ENCODE results near the gene NKTR. TPM values are rescaled to one million over a fixed set of nuclear protein-coding genes. Genes with fewer than 3 reads are reported as not detected.

The NKTR gene
- total and polyA plus RNA-seq, 4 donors = 80.8 to 176 (median 95.2) TPM

GRCh38 chr3:42664438-42664803 lies 63.9 kb downstream of the NKTR start:
- Histone ChIP-seq H3K4me1 (ENCODE audit: control insufficient read depth, insufficient read depth, low read length) (peaks cover 44% of the 10 kb centered on the region), H3K27me3 (ENCODE audit: control insufficient read depth, insufficient read depth, low read length) (no peaks in the 10 kb centered on the region), H3K36me3 (ENCODE audit: control insufficient read depth, insufficient read depth, low read length) (peaks cover 67% of the 10 kb centered on the region), H3K4me3 (ENCODE audit: low read depth, low read length) (no peak overlapping the region), H3K27ac (ENCODE audit: low read depth, low read length) (no peak overlapping the region), H3K9me3 (ENCODE audit: control insufficient read depth, insufficient read depth, low read length) (no peaks in the 10 kb centered on the region)
- no peak for DNase-seq (ENCODE audit: low read depth in 4 of 6, low spot score in 6 of 6)
- WGBS (ENCODE audit: insufficient coverage) = 83% methylated on average over 11 of the region's 19 CpGs

DNA sequence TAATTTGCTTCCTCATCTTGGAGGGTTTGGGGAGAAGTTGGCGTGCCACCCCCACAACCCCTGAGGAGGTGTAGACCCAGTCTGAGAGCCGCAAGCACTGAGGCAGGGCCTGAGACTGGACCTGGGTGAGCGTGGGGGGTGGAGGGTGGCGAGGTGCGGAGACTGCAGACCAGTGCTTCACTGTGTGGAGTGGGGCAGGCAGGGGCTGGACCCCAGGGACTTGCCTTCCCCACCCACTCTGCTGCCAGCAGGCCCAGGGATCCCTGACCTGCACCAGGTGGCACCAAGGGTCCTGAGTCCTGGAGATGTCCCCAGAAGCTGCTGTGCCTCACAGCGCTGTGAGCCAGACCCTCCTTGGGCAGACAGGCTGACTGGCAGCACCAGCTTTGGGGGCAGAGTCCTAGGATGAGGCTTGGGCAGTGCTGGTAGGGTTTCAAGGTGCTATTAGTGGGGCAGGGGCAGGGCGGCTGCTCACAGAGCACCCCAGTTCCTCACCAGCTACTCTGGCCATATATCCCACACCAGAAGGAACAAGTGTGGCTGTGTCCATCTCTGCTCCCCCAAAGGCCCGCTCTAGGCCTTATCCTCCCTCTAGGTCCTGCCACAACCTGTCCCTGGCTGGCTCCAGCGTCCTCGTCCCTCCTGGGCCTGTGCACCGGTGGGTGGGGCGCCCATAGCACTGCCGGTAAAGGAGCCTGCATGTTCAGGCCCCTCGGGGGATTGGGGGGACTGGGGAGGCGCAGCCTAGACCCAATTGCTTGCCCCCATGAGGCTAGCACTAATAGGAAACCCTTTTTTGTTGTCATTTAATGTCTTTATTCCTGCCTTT lies 64.8 kb downstream of the NKTR start:
- Histone ChIP-seq H3K9me3 (ENCODE audit: control insufficient read depth, insufficient read depth, low read length) (no peaks in the 10 kb centered on the region), H3K27me3 (ENCODE audit: control insufficient read depth, insufficient read depth, low read length) (no peaks in the 10 kb centered on the region), H3K4me3 (ENCODE audit: low read depth, low read length) (no peak overlapping the region), H3K27ac (ENCODE audit: low read depth, low read length) (no peak overlapping the region), H3K4me1 (ENCODE audit: control insufficient read depth, insufficient read depth, low read length) (peaks cover 36% of the 10 kb centered on the region), H3K36me3 (ENCODE audit: control insufficient read depth, insufficient read depth, low read length) (peaks cover 59% of the 10 kb centered on the region)
- no peak for DNase-seq (ENCODE audit: low read depth in 4 of 6, low spot score in 6 of 6)
- WGBS (ENCODE audit: insufficient coverage) = 93% methylated on average over 9 of the region's 15 CpGs

DNA sequence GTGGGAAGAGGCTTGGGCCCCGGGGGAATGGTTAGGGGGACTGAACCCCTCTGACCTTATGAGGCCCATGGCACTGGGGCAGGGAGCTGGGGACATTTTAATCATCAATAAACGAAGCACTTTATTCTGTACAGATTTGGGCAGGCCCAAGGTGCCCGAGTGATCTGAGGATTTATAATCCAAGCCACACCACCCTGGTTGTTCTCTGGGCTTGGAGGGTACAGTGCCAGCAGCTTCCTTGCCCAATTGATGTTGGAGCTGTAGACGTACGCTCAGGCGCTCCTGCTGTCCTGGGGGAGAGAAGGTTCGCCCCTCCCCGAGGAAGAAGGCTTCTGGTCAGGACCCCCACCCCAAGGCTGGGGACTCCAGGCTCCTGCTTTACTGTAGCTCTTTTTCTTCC lies 65.5 kb downstream of the NKTR start:
- WGBS (ENCODE audit: insufficient coverage) = 84% methylated on average over 6 of the region's 8 CpGs
- DNase-seq (ENCODE audit: low read depth in 4 of 6, low spot score in 6 of 6) = no peak
- peaks cover 30% of the 10 kb centered on the region for H3K4me1 ChIP-seq (ENCODE audit: control insufficient read depth, insufficient read depth, low read length)
- no peak overlapping the region for H3K27ac ChIP-seq (ENCODE audit: low read depth, low read length)
- no peak overlapping the region for H3K4me3 ChIP-seq (ENCODE audit: low read depth, low read length)
- H3K36me3 ChIP-seq (ENCODE audit: control insufficient read depth, insufficient read depth, low read length) = peaks cover 51% of the 10 kb centered on the region
- no peaks in the 10 kb centered on the region for H3K9me3 ChIP-seq (ENCODE audit: control insufficient read depth, insufficient read depth, low read length)
- H3K27me3 ChIP-seq (ENCODE audit: control insufficient read depth, insufficient read depth, low read length) = no peaks in the 10 kb centered on the region

DNA sequence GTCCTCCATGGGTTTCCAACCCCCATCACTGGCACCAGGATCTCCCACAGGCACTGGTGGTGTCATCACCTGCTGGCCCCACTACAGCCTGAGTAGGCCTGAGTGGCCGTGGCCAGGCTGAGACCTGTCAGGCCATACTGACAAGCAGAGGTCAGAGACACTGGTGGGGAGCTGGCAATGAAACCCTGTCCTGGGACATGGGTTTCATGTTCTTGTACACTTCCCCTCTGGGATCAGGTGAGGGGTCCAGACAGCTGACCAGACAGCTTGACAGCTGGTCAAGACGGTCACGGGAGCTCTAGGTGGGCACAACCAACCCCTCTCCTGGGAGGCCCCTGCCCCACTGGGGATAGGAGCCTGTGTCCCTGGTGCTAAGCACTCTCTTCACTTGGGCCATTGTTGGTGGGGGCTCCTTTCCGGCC lies 66.1 kb downstream of the NKTR start:
- DNase-seq (ENCODE audit: low read depth in 4 of 6, low spot score in 6 of 6) = no peak
- no peaks in the 10 kb centered on the region for H3K9me3 ChIP-seq (ENCODE audit: control insufficient read depth, insufficient read depth, low read length)

DNA sequence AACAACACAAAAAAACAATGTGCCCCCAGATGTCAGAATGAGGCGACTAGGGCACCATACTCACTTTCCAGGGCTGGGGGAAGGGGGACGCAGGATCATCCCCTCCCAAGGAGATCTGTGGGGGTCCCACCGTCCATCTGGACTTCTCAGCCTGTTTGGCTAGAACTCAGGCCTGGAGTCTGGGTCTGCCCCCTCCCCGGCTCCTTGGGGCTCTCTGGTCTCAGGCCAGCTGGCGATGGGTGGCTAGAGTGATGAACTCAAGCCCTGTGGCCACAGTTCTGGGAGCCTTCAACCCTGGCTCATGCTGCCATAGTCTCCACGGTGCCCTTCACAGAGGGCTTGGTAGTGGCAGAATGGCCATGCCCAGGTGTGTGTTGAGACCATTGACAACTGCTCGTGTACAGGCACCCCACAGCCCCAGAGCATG lies 66.6 kb downstream of the NKTR start:
- Histone ChIP-seq H3K27me3 (ENCODE audit: control insufficient read depth, insufficient read depth, low read length) (no peaks in the 10 kb centered on the region), H3K36me3 (ENCODE audit: control insufficient read depth, insufficient read depth, low read length) (peaks cover 40% of the 10 kb centered on the region), H3K27ac (ENCODE audit: low read depth, low read length) (no peak overlapping the region), H3K4me1 (ENCODE audit: control insufficient read depth, insufficient read depth, low read length) (peaks cover 30% of the 10 kb centered on the region), H3K9me3 (ENCODE audit: control insufficient read depth, insufficient read depth, low read length) (no peaks in the 10 kb centered on the region), H3K4me3 (ENCODE audit: low read depth, low read length) (no peak overlapping the region)
- DNase-seq (ENCODE audit: low read depth in 4 of 6, low spot score in 6 of 6) = no peak
- 63% methylated on average over 7 of the region's 7 CpGs for WGBS (ENCODE audit: insufficient coverage)

More for the DNA sequence above, 66.1 kb downstream of the NKTR start:
- Histone ChIP-seq H3K4me3 (ENCODE audit: low read depth, low read length) (no peak overlapping the region), H3K27me3 (ENCODE audit: control insufficient read depth, insufficient read depth, low read length) (no peaks in the 10 kb centered on the region), H3K36me3 (ENCODE audit: control insufficient read depth, insufficient read depth, low read length) (peaks cover 46% of the 10 kb centered on the region), H3K27ac (ENCODE audit: low read depth, low read length) (no peak overlapping the region), H3K4me1 (ENCODE audit: control insufficient read depth, insufficient read depth, low read length) (peaks cover 30% of the 10 kb centered on the region)
- WGBS (ENCODE audit: insufficient coverage) = 93% methylated on average over 3 of the region's 4 CpGs

DNA sequence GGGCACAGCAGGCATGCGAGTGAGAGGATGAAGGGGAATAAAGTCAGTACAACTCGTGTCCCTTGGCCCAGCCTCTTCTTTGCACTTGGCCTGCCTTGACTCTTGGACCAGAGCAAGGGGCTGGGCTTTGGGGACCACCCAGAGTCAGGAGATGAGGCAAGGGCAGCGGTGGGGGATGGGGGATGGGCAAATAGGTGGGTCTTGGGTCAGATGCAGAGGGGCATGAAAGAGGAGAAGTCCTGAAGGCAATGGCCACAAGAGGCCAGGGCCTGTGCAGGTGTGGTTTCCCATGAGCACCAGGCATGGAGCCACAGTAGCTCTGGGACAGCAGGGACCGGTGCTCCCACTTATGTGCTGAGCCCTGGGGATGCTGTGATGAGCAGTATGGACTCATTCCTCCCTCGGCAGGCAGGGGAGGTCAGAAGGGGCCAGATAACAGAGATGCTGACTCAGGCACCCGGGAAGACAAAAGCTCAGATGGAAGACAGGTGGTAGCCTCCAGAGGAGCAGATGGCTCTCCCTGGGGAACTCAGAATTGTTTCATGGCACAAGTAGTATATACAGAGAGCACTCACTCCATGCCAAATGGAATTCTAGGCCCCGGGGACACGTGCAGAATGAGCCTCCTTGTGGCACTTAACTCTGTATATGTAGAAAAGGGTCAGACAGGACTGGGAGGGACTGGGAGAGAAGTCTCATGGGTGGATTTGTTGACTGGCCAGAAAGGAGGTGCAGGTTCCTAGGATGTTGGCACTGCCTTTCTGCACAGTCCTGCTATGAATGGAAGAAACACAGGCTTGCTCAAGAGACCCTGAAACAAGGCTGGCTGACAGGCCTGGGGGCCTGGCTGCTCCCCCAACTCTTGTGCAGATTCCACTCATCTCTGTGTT lies 67.3 kb downstream of the NKTR start:
- H3K4me1 ChIP-seq (ENCODE audit: control insufficient read depth, insufficient read depth, low read length) = peaks cover 30% of the 10 kb centered on the region
- H3K9me3 ChIP-seq (ENCODE audit: control insufficient read depth, insufficient read depth, low read length) = no peaks in the 10 kb centered on the region
- peak in 2 of 6 donors; percentile 45 to 72 for DNase-seq (ENCODE audit: low read depth in 4 of 6, low spot score in 6 of 6)
- no peaks in the 10 kb centered on the region for H3K27me3 ChIP-seq (ENCODE audit: control insufficient read depth, insufficient read depth, low read length)
- H3K4me3 ChIP-seq (ENCODE audit: low read depth, low read length) = no peak overlapping the region
- WGBS (ENCODE audit: insufficient coverage) = 34% methylated on average over 8 of the region's 8 CpGs
- H3K27ac ChIP-seq (ENCODE audit: low read depth, low read length) = no peak overlapping the region
- H3K36me3 ChIP-seq (ENCODE audit: control insufficient read depth, insufficient read depth, low read length) = peaks cover 34% of the 10 kb centered on the region

GRCh38 chr3:42668413-42668760 lies 67.9 kb downstream of the NKTR start:
- Histone ChIP-seq H3K27me3 (ENCODE audit: control insufficient read depth, insufficient read depth, low read length) (no peaks in the 10 kb centered on the region), H3K4me3 (ENCODE audit: low read depth, low read length) (no peak overlapping the region), H3K4me1 (ENCODE audit: control insufficient read depth, insufficient read depth, low read length) (peaks cover 30% of the 10 kb centered on the region), H3K9me3 (ENCODE audit: control insufficient read depth, insufficient read depth, low read length) (no peaks in the 10 kb centered on the region), H3K27ac (ENCODE audit: low read depth, low read length) (no peak overlapping the region), H3K36me3 (ENCODE audit: control insufficient read depth, insufficient read depth, low read length) (peaks cover 28% of the 10 kb centered on the region)
- 100% methylated on average over 1 of the region's 2 CpGs for WGBS (ENCODE audit: insufficient coverage)
- DNase-seq (ENCODE audit: low read depth in 4 of 6, low spot score in 6 of 6) = no peak

GRCh38 chr3:42668793-42669217 lies 68.3 kb downstream of the NKTR start:
- no peak for DNase-seq (ENCODE audit: low read depth in 4 of 6, low spot score in 6 of 6)
- peaks cover 30% of the 10 kb centered on the region for H3K4me1 ChIP-seq (ENCODE audit: control insufficient read depth, insufficient read depth, low read length)
- WGBS (ENCODE audit: insufficient coverage) = 100% methylated on average over 4 of the region's 4 CpGs
- no peaks in the 10 kb centered on the region for H3K9me3 ChIP-seq (ENCODE audit: control insufficient read depth, insufficient read depth, low read length)
- H3K27me3 ChIP-seq (ENCODE audit: control insufficient read depth, insufficient read depth, low read length) = no peaks in the 10 kb centered on the region
- no peak overlapping the region for H3K27ac ChIP-seq (ENCODE audit: low read depth, low read length)
- no peak overlapping the region for H3K4me3 ChIP-seq (ENCODE audit: low read depth, low read length)
- peaks cover 23% of the 10 kb centered on the region for H3K36me3 ChIP-seq (ENCODE audit: control insufficient read depth, insufficient read depth, low read length)

DNA sequence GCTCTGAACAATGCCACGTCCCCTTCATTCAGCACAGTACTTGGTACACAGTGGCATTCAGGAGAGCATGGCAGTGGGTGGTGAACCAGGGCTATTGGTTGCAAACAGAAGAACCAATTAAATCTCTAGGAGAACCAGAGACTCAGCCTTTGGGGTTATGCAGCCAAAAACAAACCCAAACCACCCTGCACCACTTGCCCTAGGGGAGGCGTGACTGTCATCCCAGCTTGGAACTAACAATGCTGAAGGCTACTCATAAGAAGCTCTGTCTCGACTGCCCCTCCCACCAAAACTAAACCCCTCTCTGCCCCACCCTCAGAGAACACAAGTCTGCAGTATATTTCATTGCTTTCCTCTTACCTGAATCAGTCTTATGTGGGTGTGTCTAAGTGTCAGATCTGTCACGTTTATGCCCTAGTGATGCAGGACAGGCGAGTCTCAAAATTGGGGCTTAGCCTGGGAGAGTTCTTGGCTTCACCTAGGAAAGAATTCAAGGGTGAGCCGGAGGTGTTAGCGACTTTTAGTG lies 69.6 kb downstream of the NKTR start:
- 91% methylated on average over 5 of the region's 7 CpGs for WGBS (ENCODE audit: insufficient coverage)
- Histone ChIP-seq H3K4me3 (ENCODE audit: low read depth, low read length) (no peak overlapping the region), H3K4me1 (ENCODE audit: control insufficient read depth, insufficient read depth, low read length) (peaks cover 30% of the 10 kb centered on the region), H3K27me3 (ENCODE audit: control insufficient read depth, insufficient read depth, low read length) (no peaks in the 10 kb centered on the region), H3K36me3 (ENCODE audit: control insufficient read depth, insufficient read depth, low read length) (peaks cover 10% of the 10 kb centered on the region), H3K27ac (ENCODE audit: low read depth, low read length) (no peak overlapping the region), H3K9me3 (ENCODE audit: control insufficient read depth, insufficient read depth, low read length) (no peaks in the 10 kb centered on the region)
- DNase-seq (ENCODE audit: low read depth in 4 of 6, low spot score in 6 of 6) = no peak
